Activated CD8-positive, alpha-beta memory T cell treated with anti-CD3 and anti-CD28 coated beads, Interleukin-2, amount 50 U/mL, for 48 hours (primary cell): ENCODE results near the gene IFRD1.
"Not testable (repeated sequence)": the region's sequence is repeated elsewhere in the genome, so short reads cannot be mapped to it uniquely, and the experiment has no call there.

ENCODE experiments used
- DNase-seq: peaks from one replicate; pipeline ENCODE4 v3.0.0-alpha.2; 2020

The IFRD1 gene

DNA sequence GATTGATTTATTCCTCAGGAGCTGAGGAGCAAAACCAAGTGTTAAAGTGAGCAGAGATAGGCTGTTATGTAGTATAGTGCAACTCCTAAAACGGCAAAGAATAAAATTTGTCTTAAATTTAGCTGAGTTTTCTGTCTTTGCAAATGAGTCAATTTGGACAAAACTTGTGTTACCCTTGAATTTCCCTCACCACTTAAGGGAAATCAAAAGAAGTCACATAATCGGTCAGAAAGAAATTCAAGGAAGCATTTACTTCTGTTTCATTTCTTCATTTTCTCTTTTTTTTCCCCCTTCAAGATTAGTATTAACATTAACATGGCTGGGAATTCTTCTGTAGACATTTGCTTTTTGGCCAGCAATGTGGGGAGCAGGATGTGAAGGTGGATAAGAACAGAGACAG lies 44.4 kb downstream of the IFRD1 start:
- DNase-seq = no peak

- DNase-seq = no peak
Measured at GRCh38 chr7:112495156-112495788, 45.0 kb downstream of the IFRD1 start.

GRCh38 chr7:112495810-112496462 lies 45.7 kb downstream of the IFRD1 start:
- DNase-seq = no peak

- DNase-seq = no peak
Measured at GRCh38 chr7:112497481-112497880, 47.2 kb downstream of the IFRD1 start.

GRCh38 chr7:112500619-112501018 lies 50.4 kb downstream of the IFRD1 start:
- DNase-seq = no peak

- DNase-seq = no peak
Measured at GRCh38 chr7:112501801-112502503, 51.7 kb downstream of the IFRD1 start.

DNA sequence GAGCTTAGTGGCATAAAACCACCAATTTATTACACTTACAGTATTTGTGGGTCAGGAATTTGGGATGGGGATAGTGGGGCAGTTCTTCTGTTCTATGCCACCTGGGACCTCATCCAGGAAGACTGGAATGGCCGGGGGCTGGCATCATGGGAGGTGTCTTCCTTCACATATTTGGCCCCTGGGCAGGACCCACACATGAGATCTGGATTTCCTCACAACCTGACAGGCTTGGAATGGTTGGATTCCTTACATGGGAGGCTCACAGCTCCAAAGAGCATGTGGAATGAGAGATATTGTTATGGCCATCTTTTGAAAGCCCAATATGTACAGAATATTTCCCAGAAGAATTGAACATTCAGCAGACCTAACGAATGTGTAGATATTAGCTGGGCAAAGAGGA lies 52.4 kb downstream of the IFRD1 start:
- no peak for DNase-seq

DNA sequence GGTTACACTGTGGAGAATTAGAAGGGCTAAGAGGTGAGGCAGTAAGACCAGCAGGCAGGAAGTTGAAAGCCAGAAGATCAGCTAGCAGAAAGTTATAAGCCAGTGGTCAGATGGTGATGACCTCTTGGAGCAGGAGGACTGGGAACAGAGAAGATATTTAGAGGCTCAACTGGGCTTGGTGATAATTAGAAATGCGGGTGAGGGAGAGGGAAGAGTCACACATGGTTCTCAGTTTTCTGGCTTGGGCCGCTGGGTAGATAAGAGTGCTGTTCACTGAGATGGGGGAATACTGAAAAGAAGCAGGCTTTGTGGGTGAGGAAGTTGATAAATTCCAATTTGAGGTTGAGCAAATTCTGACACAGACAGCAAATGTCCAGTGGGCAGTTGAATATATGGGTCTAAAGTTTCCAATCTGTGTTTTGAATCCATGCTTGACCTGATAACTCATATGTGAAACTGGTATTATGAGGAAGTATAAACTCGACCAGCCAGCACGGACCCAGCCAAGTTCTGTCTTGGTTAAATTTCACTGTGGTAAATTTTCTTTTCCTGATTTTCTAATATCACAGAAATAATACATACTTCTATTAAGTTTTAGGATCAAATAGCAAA lies 53.2 kb downstream of the IFRD1 start:
- no peak for DNase-seq

DNA sequence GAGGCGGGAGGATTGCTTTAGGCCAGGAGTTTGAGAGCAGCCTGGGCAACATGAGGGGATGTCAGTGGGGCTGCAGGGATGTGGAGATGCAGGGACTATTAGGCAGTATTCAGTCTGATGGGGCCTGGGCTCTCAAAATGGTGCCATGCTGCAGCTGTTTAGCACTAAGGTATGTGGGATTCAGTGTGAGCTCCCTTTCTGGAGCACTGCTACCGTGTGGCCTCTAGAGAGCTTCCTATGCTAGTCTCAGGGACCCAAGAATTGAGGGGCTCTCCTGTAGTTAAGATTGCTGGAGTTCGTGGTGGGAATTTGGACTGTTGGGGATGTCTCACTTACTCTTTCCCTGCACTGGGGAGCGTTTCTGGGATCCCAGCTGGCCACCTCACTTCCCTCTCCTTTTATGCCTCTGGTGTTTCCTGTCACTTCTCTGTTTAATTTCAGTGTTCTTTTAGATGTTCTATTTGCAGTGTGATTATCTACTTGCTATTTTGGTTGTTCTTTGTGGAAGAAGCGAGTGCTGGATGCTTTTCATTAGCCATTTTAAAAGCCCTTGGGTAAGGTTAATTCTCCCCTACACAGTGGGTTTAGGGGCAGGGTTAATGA lies 53.9 kb downstream of the IFRD1 start:
- no peak for DNase-seq

- no peak for DNase-seq
Measured at GRCh38 chr7:112505495-112505894, 55.2 kb downstream of the IFRD1 start.

DNA sequence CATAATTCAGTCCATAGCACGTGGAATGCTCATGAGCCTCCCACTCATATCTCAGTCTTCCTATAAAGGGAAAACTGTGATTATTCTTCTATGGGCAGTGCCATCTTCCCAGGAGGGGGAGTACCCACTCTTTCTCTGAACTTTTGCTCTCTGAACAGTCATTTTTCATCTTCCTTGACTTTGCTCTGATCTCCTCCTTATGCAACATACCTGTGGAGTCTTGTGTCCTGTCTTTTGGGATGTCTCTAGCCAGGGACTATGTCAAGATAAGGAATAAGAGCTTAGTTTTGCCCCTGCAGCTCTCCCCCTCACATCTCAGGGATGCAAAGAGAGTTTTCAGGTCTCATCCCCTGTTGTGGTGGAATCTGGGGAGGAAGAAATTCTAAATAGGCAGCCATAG lies 58.1 kb downstream of the IFRD1 start:
- DNase-seq = no peak

- no peak for DNase-seq
Measured at GRCh38 chr7:112509402-112509801, 59.1 kb downstream of the IFRD1 start.

GRCh38 chr7:112510001-112510742 lies 59.9 kb downstream of the IFRD1 start:
- DNase-seq = no peak

- no peak for DNase-seq
Measured at GRCh38 chr7:112510743-112511110, 60.5 kb downstream of the IFRD1 start.

- no peak for DNase-seq
Measured at GRCh38 chr7:112511451-112512202, 61.4 kb downstream of the IFRD1 start.

GRCh38 chr7:112512451-112513210 lies 62.4 kb downstream of the IFRD1 start:
- no peak for DNase-seq

GRCh38 chr7:112515989-112516388 lies 65.7 kb downstream of the IFRD1 start:
- DNase-seq = no peak

- DNase-seq = not testable (repeated sequence)
Measured at GRCh38 chr7:112516418-112516817, 66.2 kb downstream of the IFRD1 start.

DNA sequence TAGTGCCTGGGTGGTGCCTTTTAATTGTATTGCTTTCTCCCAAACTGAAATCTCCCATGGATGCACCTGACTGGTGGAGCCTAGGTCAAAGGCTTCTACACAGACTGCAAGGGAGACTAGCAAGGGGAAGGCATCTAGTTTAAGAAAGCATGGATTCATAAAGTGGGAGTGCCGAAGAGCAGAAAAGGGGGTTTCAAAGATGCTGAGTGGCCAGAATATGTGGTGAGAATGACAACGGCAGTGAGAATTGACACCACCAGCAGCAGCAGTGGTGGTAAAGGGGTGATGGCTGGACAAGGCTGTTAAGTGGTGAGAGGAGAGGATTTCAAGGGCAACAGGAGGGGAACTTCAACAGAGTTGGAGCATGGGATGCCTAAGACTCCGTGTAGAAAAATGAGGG lies 67.2 kb downstream of the IFRD1 start:
- DNase-seq = no peak

- DNase-seq = no peak
Measured at GRCh38 chr7:112520787-112521186, 70.5 kb downstream of the IFRD1 start.

- no peak for DNase-seq
Measured at GRCh38 chr7:112521942-112522341, 71.7 kb downstream of the IFRD1 start.
